Measurements from ENCODE around the gene THBD.
"Not testable (repeated sequence)": the region's sequence is repeated elsewhere in the genome, so short reads cannot be mapped to it uniquely, and the experiment has no call there.

Gene THBD

DNA sequence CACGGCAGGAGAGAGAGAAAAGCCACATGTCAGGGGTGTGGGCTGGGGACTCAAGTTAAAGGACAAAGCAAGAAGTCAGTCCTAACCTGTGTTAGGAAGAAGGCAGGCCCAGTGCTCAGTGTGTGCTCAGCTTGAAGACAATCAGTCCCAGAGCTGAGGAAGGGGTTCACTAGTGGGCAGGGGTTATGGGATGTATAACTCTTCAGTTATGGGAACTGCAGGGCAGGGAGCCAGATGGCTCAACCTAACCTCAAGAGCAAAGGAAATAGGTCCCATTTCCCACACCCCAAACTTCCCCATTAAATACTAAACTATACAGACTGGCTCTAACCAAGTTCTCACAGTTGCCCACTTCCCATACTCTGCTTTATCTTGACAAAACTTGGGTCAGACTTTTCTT is 21.8 kb downstream of the THBD start:
- Histone ChIP-seq H3K9ac (ENCODE audit: low read depth in 1 of 2, low read length in 2 of 2) (no peak overlapping the region), H3K27ac (ENCODE audit: low read depth in 2 of 2, low read length in 2 of 2) (no peak overlapping the region), H3K36me3 (ENCODE audit: control insufficient read depth in 2 of 2, insufficient read depth in 2 of 2, low read length in 2 of 2) (no peaks in the 10 kb centered on the region), H3K4me3 (ENCODE audit: low read length in 2 of 2) (no peak overlapping the region), H3K9me3 (ENCODE audit: control insufficient read depth in 2 of 2, low read length in 2 of 2) (no peaks in the 10 kb centered on the region), H3K4me1 (ENCODE audit: control insufficient read depth in 2 of 2, insufficient read depth in 2 of 2, low read length in 2 of 2) (no peaks in the 10 kb centered on the region), H3K27me3 (ENCODE audit: control insufficient read depth in 2 of 2, insufficient read depth in 2 of 2, low read length in 2 of 2) (no peaks in the 10 kb centered on the region)

DNA sequence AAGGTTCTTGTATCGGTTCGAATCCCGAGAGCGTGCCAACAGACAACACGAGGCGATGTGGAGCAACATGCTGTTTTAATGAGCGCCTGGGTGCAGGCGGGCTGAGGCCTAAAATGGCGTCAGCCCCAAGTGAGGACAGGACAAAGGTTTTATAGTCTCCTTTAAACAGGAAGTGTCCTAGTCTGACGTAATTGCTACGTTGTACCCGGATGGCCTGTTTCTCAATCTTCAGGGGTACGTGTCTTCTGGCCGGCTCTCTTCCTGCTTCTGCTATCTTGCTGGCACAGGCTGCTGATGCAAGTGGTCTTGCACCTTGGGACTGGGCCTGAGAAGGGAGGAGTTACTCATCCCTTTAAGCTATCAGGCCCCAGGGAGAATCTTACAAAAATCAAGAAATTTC is 24.0 kb downstream of the THBD start:
- not testable (repeated sequence) for H3K36me3 ChIP-seq (ENCODE audit: control insufficient read depth in 2 of 2, insufficient read depth in 2 of 2, low read length in 2 of 2); H3K27me3 ChIP-seq (ENCODE audit: control insufficient read depth in 2 of 2, insufficient read depth in 2 of 2, low read length in 2 of 2); H3K4me1 ChIP-seq (ENCODE audit: control insufficient read depth in 2 of 2, insufficient read depth in 2 of 2, low read length in 2 of 2); H3K9ac ChIP-seq (ENCODE audit: low read depth in 1 of 2, low read length in 2 of 2); H3K9me3 ChIP-seq (ENCODE audit: control insufficient read depth in 2 of 2, low read length in 2 of 2); H3K27ac ChIP-seq (ENCODE audit: low read depth in 2 of 2, low read length in 2 of 2); H3K4me3 ChIP-seq (ENCODE audit: low read length in 2 of 2)

DNA sequence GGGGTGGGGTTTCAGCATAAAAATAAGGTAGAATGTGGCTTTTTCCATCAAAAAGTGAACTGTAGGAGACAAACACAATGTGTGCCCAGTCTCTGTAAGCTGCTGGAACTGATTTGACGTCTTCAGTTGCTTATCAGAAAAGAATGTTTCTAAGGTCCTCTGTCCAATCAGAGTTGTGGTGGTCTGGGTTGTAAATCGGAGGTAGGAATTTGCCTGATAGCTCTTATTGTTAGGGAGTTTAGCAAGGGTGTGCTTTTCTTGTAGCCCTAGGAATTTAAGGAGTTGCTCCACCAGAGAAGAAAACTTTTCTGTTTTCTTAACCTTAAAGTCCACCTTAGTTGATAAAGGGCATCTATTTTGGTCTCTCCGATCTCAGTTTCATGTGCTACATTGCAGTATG is 24.8 kb downstream of the THBD start:
- no peak overlapping the region for H3K4me3 ChIP-seq (ENCODE audit: low read length in 2 of 2)
- no peak overlapping the region for H3K27ac ChIP-seq (ENCODE audit: low read depth in 2 of 2, low read length in 2 of 2)
- H3K27me3 ChIP-seq (ENCODE audit: control insufficient read depth in 2 of 2, insufficient read depth in 2 of 2, low read length in 2 of 2): no peaks in the 10 kb centered on the region
- H3K36me3 ChIP-seq (ENCODE audit: control insufficient read depth in 2 of 2, insufficient read depth in 2 of 2, low read length in 2 of 2): no peaks in the 10 kb centered on the region
- H3K9ac ChIP-seq (ENCODE audit: low read depth in 1 of 2, low read length in 2 of 2): no peak overlapping the region
- no peaks in the 10 kb centered on the region for H3K4me1 ChIP-seq (ENCODE audit: control insufficient read depth in 2 of 2, insufficient read depth in 2 of 2, low read length in 2 of 2)
- no peaks in the 10 kb centered on the region for H3K9me3 ChIP-seq (ENCODE audit: control insufficient read depth in 2 of 2, low read length in 2 of 2)

DNA sequence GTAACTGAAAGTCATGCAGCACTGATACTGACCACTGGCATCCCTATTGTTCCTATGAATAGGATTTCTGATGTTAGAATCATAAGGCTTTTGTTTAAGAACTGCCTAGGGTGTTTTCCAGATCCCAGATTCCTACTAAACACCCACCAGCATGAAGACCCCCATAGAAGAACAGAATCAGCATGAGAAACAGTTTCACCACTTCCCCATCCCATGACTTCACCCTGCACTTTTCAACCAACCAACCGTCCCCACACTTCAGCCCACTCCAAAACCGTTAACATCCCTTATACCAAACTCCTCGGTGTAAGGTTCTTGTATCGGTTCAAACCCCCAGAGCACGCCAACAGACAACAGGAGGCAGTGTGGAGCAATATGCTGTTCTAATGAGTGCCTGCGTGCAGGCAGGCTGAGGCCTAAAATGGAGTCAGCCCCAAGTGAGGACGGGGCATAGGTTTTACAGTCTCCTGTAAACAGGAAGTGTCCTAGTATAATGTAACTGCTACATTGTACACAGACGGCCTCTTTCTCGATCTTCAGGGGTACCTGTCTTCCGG is 25.8 kb downstream of the THBD start:
- no peaks in the 10 kb centered on the region for H3K36me3 ChIP-seq (ENCODE audit: control insufficient read depth in 2 of 2, insufficient read depth in 2 of 2, low read length in 2 of 2)
- no peak overlapping the region for H3K4me3 ChIP-seq (ENCODE audit: low read length in 2 of 2)
- no peaks in the 10 kb centered on the region for H3K4me1 ChIP-seq (ENCODE audit: control insufficient read depth in 2 of 2, insufficient read depth in 2 of 2, low read length in 2 of 2)
- no peaks in the 10 kb centered on the region for H3K27me3 ChIP-seq (ENCODE audit: control insufficient read depth in 2 of 2, insufficient read depth in 2 of 2, low read length in 2 of 2)
- no peaks in the 10 kb centered on the region for H3K9me3 ChIP-seq (ENCODE audit: control insufficient read depth in 2 of 2, low read length in 2 of 2)
- H3K9ac ChIP-seq (ENCODE audit: low read depth in 1 of 2, low read length in 2 of 2): no peak overlapping the region
- no peak overlapping the region for H3K27ac ChIP-seq (ENCODE audit: low read depth in 2 of 2, low read length in 2 of 2)

DNA sequence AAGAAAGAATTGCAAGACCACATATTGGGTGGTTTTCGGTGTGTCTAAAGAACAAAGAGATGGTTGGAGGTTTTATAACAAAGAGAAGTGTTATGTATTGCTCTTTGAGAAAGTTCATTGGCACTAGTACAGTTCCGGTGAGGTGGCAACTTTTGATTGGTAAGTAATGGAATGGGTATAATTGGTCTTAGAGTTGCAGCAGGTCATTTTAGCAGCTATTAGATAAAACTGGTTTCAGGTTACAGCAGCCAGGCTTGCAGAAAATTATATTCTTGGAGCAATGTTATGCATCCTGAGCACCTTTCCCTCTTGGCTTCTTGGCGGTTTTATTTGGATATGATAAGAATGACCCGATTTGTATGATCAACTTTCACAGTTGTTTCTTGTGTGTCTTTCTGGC is 26.6 kb downstream of the THBD start:
- Histone ChIP-seq H3K4me1 (ENCODE audit: control insufficient read depth in 2 of 2, insufficient read depth in 2 of 2, low read length in 2 of 2) (no peaks in the 10 kb centered on the region), H3K27me3 (ENCODE audit: control insufficient read depth in 2 of 2, insufficient read depth in 2 of 2, low read length in 2 of 2) (no peaks in the 10 kb centered on the region), H3K4me3 (ENCODE audit: low read length in 2 of 2) (no peak overlapping the region), H3K36me3 (ENCODE audit: control insufficient read depth in 2 of 2, insufficient read depth in 2 of 2, low read length in 2 of 2) (no peaks in the 10 kb centered on the region), H3K9me3 (ENCODE audit: control insufficient read depth in 2 of 2, low read length in 2 of 2) (no peaks in the 10 kb centered on the region), H3K27ac (ENCODE audit: low read depth in 2 of 2, low read length in 2 of 2) (no peak overlapping the region), H3K9ac (ENCODE audit: low read depth in 1 of 2, low read length in 2 of 2) (no peak overlapping the region)

DNA sequence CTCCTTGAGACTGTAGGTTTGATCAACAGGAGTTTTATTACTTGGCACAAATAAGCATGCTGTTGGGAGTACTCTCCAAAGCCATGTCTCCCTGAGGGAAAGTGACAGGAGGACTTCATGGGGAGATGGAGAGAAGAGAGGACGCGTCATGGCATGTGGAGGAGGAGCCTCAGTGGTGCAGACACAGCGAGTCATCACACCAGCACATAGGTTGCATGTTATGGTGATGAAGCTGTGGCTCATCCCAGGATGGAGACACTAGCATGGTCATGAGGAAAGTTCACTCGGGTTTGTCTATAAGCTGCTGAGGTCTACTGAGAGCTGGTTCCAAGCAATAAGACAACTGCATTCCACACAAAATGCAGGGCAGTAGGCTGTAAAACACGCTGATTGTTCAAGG is 27.5 kb downstream of the THBD start:
- Histone ChIP-seq H3K27ac (ENCODE audit: low read depth in 2 of 2, low read length in 2 of 2) (no peak overlapping the region), H3K27me3 (ENCODE audit: control insufficient read depth in 2 of 2, insufficient read depth in 2 of 2, low read length in 2 of 2) (no peaks in the 10 kb centered on the region), H3K4me3 (ENCODE audit: low read length in 2 of 2) (no peak overlapping the region), H3K36me3 (ENCODE audit: control insufficient read depth in 2 of 2, insufficient read depth in 2 of 2, low read length in 2 of 2) (no peaks in the 10 kb centered on the region), H3K4me1 (ENCODE audit: control insufficient read depth in 2 of 2, insufficient read depth in 2 of 2, low read length in 2 of 2) (no peaks in the 10 kb centered on the region), H3K9me3 (ENCODE audit: control insufficient read depth in 2 of 2, low read length in 2 of 2) (no peaks in the 10 kb centered on the region), H3K9ac (ENCODE audit: low read depth in 1 of 2, low read length in 2 of 2) (no peak overlapping the region)

DNA sequence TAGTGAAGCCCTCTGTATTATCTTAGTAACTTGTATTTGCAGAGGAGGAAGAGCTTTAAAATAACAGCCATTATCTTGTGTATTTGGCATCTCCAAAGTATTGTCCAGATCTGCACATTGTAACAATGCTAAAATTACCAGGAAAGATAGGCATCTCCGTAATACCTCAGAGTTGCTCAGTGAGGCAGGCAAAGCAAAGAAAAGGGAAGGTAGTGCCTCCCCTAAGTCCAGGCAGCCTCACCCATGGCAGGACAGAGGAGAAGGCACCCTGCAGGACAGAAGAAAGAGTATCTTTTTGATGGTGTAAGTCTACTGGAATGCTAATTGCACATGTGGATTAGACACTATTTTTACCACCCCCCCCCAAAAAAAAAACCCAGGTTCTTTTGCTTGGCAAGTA is 27.9 kb downstream of the THBD start:
- no peaks in the 10 kb centered on the region for H3K36me3 ChIP-seq (ENCODE audit: control insufficient read depth in 2 of 2, insufficient read depth in 2 of 2, low read length in 2 of 2)
- H3K9ac ChIP-seq (ENCODE audit: low read depth in 1 of 2, low read length in 2 of 2): no peak overlapping the region
- no peaks in the 10 kb centered on the region for H3K27me3 ChIP-seq (ENCODE audit: control insufficient read depth in 2 of 2, insufficient read depth in 2 of 2, low read length in 2 of 2)
- H3K4me1 ChIP-seq (ENCODE audit: control insufficient read depth in 2 of 2, insufficient read depth in 2 of 2, low read length in 2 of 2): no peaks in the 10 kb centered on the region
- H3K4me3 ChIP-seq (ENCODE audit: low read length in 2 of 2): no peak overlapping the region
- H3K9me3 ChIP-seq (ENCODE audit: control insufficient read depth in 2 of 2, low read length in 2 of 2): no peaks in the 10 kb centered on the region
- H3K27ac ChIP-seq (ENCODE audit: low read depth in 2 of 2, low read length in 2 of 2): no peak overlapping the region

DNA sequence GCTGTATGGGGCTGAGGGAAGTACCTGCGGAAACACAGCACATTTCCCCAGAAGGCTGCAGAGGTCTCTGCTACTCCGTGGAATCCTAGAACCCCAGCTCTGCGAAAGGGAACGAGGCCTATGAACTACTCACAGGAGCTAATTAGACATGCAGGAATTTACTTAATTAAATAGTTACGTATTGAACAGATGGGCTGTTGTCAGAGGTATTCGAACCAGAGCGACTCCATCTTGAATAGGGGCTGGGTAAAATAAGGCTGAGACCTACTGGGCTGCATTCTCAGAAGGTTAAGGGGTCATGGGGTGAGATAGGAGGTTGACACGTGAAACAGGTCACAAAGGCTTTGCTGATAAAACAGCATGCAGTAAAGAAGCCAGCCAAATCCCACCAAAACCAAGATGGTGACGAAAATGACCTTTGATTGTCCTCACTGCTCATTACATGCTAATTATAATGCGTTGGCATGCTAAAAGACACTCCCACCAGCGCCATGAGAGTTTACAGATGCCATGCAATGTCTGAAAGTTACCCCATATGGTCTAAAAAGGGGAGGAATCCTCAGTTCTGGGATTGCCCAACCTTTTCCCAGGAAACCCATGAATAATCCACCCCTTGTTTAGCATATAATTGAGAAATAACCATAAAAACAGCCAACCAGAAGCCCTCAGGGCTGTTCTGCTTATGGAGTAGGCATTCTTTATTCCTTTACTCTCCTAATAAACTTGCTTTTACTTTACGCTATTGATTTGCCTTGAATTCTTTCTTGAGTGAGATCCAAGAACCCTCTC is 29.0 kb downstream of the THBD start:
- Histone ChIP-seq H3K27me3 (ENCODE audit: control insufficient read depth in 2 of 2, insufficient read depth in 2 of 2, low read length in 2 of 2) (no peaks in the 10 kb centered on the region), H3K4me3 (ENCODE audit: low read length in 2 of 2) (no peak overlapping the region), H3K27ac (ENCODE audit: low read depth in 2 of 2, low read length in 2 of 2) (no peak overlapping the region), H3K36me3 (ENCODE audit: control insufficient read depth in 2 of 2, insufficient read depth in 2 of 2, low read length in 2 of 2) (no peaks in the 10 kb centered on the region), H3K9me3 (ENCODE audit: control insufficient read depth in 2 of 2, low read length in 2 of 2) (no peaks in the 10 kb centered on the region), H3K9ac (ENCODE audit: low read depth in 1 of 2, low read length in 2 of 2) (no peak overlapping the region), H3K4me1 (ENCODE audit: control insufficient read depth in 2 of 2, insufficient read depth in 2 of 2, low read length in 2 of 2) (no peaks in the 10 kb centered on the region)

DNA sequence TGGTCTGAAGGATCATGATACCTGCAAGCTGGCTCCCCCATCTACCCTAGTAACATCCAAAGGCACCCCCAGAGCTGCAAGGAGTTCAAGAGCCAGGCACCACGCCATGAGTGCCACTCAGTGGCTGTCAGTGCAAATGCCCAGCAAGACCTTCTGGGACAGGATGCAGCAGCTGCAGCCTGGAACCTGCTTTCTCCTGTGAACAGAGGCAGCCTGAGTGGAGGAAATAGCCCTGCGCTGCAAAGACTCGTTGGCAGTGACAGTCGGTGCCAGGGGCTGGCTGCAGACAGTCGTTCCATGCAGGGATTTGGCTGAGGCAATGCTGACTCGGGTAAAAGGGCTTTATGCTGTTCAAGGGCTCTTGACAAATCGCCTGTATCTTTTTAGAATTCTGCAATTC is 30.1 kb downstream of the THBD start:
- H3K9me3 ChIP-seq (ENCODE audit: control insufficient read depth in 2 of 2, low read length in 2 of 2): no peaks in the 10 kb centered on the region
- no peak overlapping the region for H3K27ac ChIP-seq (ENCODE audit: low read depth in 2 of 2, low read length in 2 of 2)
- no peaks in the 10 kb centered on the region for H3K36me3 ChIP-seq (ENCODE audit: control insufficient read depth in 2 of 2, insufficient read depth in 2 of 2, low read length in 2 of 2)
- H3K9ac ChIP-seq (ENCODE audit: low read depth in 1 of 2, low read length in 2 of 2): no peak overlapping the region
- no peaks in the 10 kb centered on the region for H3K27me3 ChIP-seq (ENCODE audit: control insufficient read depth in 2 of 2, insufficient read depth in 2 of 2, low read length in 2 of 2)
- no peak overlapping the region for H3K4me3 ChIP-seq (ENCODE audit: low read length in 2 of 2)
- H3K4me1 ChIP-seq (ENCODE audit: control insufficient read depth in 2 of 2, insufficient read depth in 2 of 2, low read length in 2 of 2): no peaks in the 10 kb centered on the region

DNA sequence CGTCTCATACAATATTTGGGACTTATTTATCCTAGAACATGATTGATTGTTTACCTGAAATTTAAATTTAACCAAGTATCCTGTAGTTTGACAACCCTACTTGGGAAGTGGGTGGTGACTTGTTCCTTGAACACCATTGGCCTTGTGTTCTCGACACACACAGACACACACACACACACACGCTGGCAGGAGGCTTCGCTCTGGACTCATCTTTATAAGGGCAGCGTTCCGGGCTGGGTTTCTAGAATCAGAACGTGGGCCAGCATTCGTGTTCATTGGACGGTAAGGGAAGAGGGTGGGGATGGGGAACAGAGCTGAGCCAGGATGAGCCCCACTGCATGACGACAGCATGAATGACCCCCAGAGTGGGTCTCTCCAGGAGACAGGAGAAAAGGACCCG is 30.5 kb downstream of the THBD start:
- H3K9ac ChIP-seq (ENCODE audit: low read depth in 1 of 2, low read length in 2 of 2): no peak overlapping the region
- H3K4me1 ChIP-seq (ENCODE audit: control insufficient read depth in 2 of 2, insufficient read depth in 2 of 2, low read length in 2 of 2): no peaks in the 10 kb centered on the region
- no peaks in the 10 kb centered on the region for H3K9me3 ChIP-seq (ENCODE audit: control insufficient read depth in 2 of 2, low read length in 2 of 2)
- H3K27me3 ChIP-seq (ENCODE audit: control insufficient read depth in 2 of 2, insufficient read depth in 2 of 2, low read length in 2 of 2): no peaks in the 10 kb centered on the region
- H3K36me3 ChIP-seq (ENCODE audit: control insufficient read depth in 2 of 2, insufficient read depth in 2 of 2, low read length in 2 of 2): no peaks in the 10 kb centered on the region
- H3K4me3 ChIP-seq (ENCODE audit: low read length in 2 of 2): no peak overlapping the region
- H3K27ac ChIP-seq (ENCODE audit: low read depth in 2 of 2, low read length in 2 of 2): no peak overlapping the region
